ENCODE measurements around the gene ASB16. TPM values are rescaled to one million over a fixed set of nuclear protein-coding genes. Genes with fewer than 3 reads are reported as not detected.

The ASB16 gene
- total and polyA plus RNA-seq, 9 of the 15 experiments (the other 6 are each of a cell fraction or from before 2014, with no cell fraction given), result 0.03 to 0.07 TPM; not detected in 7

GRCh38 chr17:44132275-44132821, 38.2 kb upstream of the ASB16 start (continued):
- TF ChIP-seq KLF6 (CRISPR knock-in tag; IDR thresholded peaks at IDR 0.05; ENCODE audit: borderline replicate concordance), result no peak
- TF ChIP-seq USF1 (CRISPR knock-in tag; IDR thresholded peaks at IDR 0.05), result no peak
- no peak for TF ChIP-seq ZNF584 (CRISPR knock-in tag; IDR thresholded peaks at IDR 0.05; ENCODE audit: low read depth)
- TF ChIP-seq ZNF217 (CRISPR knock-in tag; IDR thresholded peaks at IDR 0.05), result no peak
- TF ChIP-seq MXI1 (IDR thresholded peaks at IDR 0.05; ENCODE audit: low read depth, low read length), result no peak
- no peak for TF ChIP-seq RREB1 (CRISPR knock-in tag; IDR thresholded peaks at IDR 0.05)
- TF ChIP-seq CBX3 (IDR thresholded peaks at IDR 0.05; ENCODE audit: borderline replicate concordance in 1 of 2, low read length in 2 of 2), result peak in 1 of 2 experiments; percentile 29; a peak in 1 of 3 replicates
- no peak for TF ChIP-seq ZBTB9 (CRISPR knock-in tag; IDR thresholded peaks at IDR 0.05)
- TF ChIP-seq TCF15 (CRISPR knock-in tag; IDR thresholded peaks at IDR 0.05), result no peak
- no peak for TF ChIP-seq MYBL2 (IDR thresholded peaks at IDR 0.05; ENCODE audit: low read depth)
- no peak for TF ChIP-seq MYBL2 (CRISPR knock-in tag; IDR thresholded peaks at IDR 0.05; ENCODE audit: borderline replicate concordance)
- TF ChIP-seq C11orf30 (IDR thresholded peaks at IDR 0.05; ENCODE audit: low read depth), result no peak
- TF ChIP-seq DDX20 (tag; IDR thresholded peaks at IDR 0.05; ENCODE audit: low read depth), result no peak
- TF ChIP-seq HDAC3 (IDR thresholded peaks at IDR 0.05; ENCODE audit: borderline replicate concordance, partially characterized antibody), result no peak
- no peak for TF ChIP-seq CC2D1A (IDR thresholded peaks at IDR 0.05)
- no peak for TF ChIP-seq DIDO1 (tag; IDR thresholded peaks at IDR 0.05; ENCODE audit: low read depth)
- no peak for TF ChIP-seq KDM5B (IDR thresholded peaks at IDR 0.05; ENCODE audit: insufficient replicate concordance, low read depth, low read length)
